ENCODE data around the gene PDPN. TPM values are rescaled to one million over a fixed set of nuclear protein-coding genes. Genes with fewer than 3 reads are reported as not detected.

Gene PDPN
- 3.8 and 11.1 TPM in 2 replicates for total RNA-seq

DNA sequence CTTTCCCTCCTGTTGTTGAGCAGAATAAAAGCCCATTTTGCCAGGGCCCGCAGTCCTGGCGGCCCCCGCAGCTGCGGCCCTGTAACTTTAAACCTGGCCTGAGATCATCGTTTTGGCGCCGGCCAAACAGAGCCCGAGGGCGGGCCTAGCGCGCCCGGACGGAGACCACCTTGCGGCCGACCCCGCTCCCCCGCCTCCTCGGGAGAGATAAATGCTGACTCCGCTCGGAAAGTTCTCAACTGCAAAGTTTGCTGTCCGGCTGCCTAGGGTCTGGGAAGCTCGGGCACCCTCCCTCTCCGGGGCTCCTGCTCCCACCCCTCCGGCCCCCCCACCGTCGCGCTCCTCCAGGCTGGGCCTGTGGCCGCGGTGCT is at the start of gene PDPN:
Gene PDPN, plus strand, starts transcription at position 238 of the 371 bp plus-strand sequence. CDS start 202 bp downstream, outside the sequence.

Other genes starting within 250 kb of the PDPN start
- gene PRAMEF14, start 236.7 kb upstream of the PDPN start, total RNA-seq = not detected in 2 replicates
- gene PRAMEF19, start 211.9 kb upstream of the PDPN start, total RNA-seq = not detected in 2 replicates
- gene PRAMEF17, start 194.2 kb upstream of the PDPN start, total RNA-seq = not detected in 2 replicates
- not detected in 2 replicates for gene PRAMEF20, start 173.4 kb upstream of the PDPN start, total RNA-seq
- not detected in 2 replicates for gene LRRC38, start 69.8 kb upstream of the PDPN start, total RNA-seq
- 4.6 and 8.7 TPM in 2 replicates for gene PRDM2, start 116.4 kb downstream of the PDPN start, total RNA-seq

All from tracheal epithelial cell (primary cell).